ENCODE measurements around the gene PLEKHA5.
"Not testable (repeated sequence)": the region's sequence is repeated elsewhere in the genome, so short reads cannot be mapped to it uniquely, and the experiment has no call there.

The PLEKHA5 gene

DNA sequence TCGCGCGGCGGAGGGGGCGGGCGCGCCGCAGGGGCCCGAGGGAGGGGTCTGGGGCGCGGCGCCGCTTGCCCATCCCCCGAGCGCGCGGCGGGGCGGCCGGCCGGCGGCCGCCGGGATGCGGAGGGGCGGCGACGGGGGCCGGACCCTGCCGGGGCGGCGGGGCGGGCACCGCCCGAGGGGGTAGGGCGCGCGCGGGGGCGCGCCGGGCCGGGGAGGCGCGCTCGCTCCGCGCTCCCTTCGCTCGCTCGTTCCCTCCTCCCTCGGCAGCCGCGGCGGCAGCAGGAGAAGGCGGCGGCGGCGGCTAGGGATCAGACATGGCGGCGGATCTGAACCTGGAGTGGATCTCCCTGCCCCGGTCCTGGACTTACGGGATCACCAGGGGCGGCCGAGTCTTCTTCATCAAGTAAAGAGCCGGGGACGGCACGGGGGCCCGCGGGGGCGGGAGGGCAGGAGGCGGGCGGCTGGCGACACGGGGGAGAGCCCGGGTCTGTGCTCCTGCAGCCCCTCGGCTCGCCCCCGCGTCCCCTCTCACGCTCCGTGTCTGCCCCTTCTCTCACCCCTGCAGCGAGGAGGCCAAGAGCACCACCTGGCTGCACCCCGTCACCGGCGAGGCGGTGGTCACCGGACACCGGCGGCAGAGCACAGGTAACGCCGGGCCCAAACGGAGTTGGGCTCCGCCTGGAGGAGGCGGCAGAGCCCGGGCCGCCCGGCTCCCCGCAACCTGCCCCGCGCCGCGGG, at the start of gene PLEKHA5:
PLEKHA5 (plus strand) TSS at position 248 of the 738 bp plus-strand sequence; CDS start at position 315, 67 bp downstream.
- peak within 1 kb of the TSS; percentile 90 for H3K4me3 ChIP-seq (replicated peaks; ENCODE audit: low read depth, low read length)
- no peak for TF ChIP-seq CTCF (IDR thresholded peaks at IDR 0.05; ENCODE audit: low read length, missing control alignments)
- DNase-seq (ENCODE audit: low read depth) = peak; percentile 72

DNA sequence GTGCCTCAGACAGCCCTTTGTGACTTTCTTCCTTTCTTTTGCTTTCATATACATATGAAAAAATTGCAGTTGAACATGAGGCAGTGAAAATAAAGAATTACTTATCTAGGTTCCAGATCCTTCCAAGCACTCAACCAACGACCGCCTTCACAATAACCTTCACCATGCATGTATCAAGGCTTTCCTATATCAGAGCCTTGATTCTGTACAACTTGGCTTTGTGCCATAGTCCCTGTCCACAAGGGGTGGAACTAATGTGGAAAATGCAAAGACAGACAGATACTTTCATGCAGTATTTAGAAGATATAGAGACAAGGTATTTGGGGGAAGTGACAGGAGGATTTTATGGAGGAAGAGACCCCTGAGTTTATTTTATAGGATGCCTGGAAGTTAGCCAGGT, 48.6 kb upstream of the PLEKHA5 start:
- H3K4me3 ChIP-seq (replicated peaks; ENCODE audit: low read depth, low read length) = no peak overlapping the region
- TF ChIP-seq CTCF (IDR thresholded peaks at IDR 0.05; ENCODE audit: low read length, missing control alignments) = no peak
- DNase-seq (ENCODE audit: low read depth) = no peak

DNA sequence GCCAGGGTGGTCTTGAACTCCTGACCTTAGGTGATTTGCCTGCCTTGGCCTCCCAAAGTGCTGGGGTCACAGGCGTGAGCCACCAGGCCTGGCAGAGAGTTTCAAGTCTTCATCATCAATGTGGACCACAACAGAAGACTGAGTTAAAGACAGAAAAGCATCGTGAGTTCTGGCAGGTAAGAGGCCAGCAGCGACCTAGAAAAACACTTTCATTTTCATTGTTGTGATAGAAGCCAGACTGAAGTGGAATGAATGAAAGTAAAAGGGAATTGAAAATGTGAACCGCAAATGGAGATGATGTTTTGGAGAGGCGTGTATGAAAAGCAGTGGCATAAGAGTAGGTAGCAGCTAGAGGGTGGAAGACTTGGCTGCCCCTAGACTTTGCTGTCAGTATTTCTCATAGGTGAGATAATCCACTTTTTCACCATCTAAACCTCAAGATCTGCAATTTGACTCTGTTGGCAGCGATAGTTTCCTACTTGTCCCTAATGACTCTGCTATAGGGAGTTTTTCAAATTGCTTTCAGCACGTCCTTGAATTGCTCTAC, 47.1 kb upstream of the PLEKHA5 start:
- no peak for DNase-seq (ENCODE audit: low read depth)
- no peak overlapping the region for H3K4me3 ChIP-seq (replicated peaks; ENCODE audit: low read depth, low read length)
- TF ChIP-seq CTCF (IDR thresholded peaks at IDR 0.05; ENCODE audit: low read length, missing control alignments) = no peak

- DNase-seq (ENCODE audit: low read depth) = no peak
- H3K4me3 ChIP-seq (replicated peaks; ENCODE audit: low read depth, low read length) = no peak overlapping the region
- no peak for TF ChIP-seq CTCF (IDR thresholded peaks at IDR 0.05; ENCODE audit: low read length, missing control alignments)
Measured at GRCh38 chr12:19084547-19084946, 45.0 kb upstream of the PLEKHA5 start.

- DNase-seq (ENCODE audit: low read depth) = peak; percentile 30
- TF ChIP-seq CTCF (IDR thresholded peaks at IDR 0.05; ENCODE audit: low read length, missing control alignments) = no peak
- no peak overlapping the region for H3K4me3 ChIP-seq (replicated peaks; ENCODE audit: low read depth, low read length)
Measured at GRCh38 chr12:19085090-19085489, 44.4 kb upstream of the PLEKHA5 start.

DNA sequence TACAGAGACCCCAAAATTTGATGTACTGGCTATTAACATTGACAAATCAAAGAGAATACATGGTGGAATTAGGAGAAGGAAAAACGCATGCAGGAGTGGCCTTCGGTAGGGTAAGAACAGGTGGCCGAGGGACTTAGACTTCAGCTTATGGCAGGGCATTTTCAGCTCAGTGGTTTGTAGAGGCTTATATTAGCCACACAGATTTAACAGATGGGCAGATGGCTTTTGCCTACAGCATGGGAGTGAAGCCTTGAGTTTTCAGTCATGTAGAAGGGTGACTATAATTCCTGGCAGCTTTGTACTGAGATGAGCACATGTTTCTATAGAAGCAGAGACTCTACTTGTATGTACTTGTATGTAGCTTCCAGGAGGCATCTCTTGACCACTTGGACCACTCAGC, 40.9 kb upstream of the PLEKHA5 start:
- no peak overlapping the region for H3K4me3 ChIP-seq (replicated peaks; ENCODE audit: low read depth, low read length)
- no peak for TF ChIP-seq CTCF (IDR thresholded peaks at IDR 0.05; ENCODE audit: low read length, missing control alignments)
- DNase-seq (ENCODE audit: low read depth) = no peak

GRCh38 chr12:19092482-19092881, 37.1 kb upstream of the PLEKHA5 start:
- not testable (repeated sequence) for DNase-seq (ENCODE audit: low read depth); H3K4me3 ChIP-seq (replicated peaks; ENCODE audit: low read depth, low read length)
